Mesothelial cell of epicardium (in vitro differentiated cells): Measurements from ENCODE around the gene PLAAT3. TPM values are rescaled to one million over a fixed set of nuclear protein-coding genes. Genes with fewer than 3 reads are reported as not detected.

Experiments used
- DNase-seq, 2 experiments: peaks; one replicate each; pipeline ENCODE4 v3.0.0; 2021; ENCODE audit warnings: low spot score in 2 of 2; ENCODE audit not compliant: unreplicated experiment in 2 of 2
- H3K27ac Mint-ChIP-seq: 2 replicates; pipeline ENCODE4 v1.8.0; 2021; ENCODE audit warnings: mixed read lengths
- H3K27me3 Mint-ChIP-seq: 2 replicates; pipeline ENCODE4 v1.8.0; 2021; ENCODE audit warnings: low read depth, mixed read lengths
- H3K36me3 Mint-ChIP-seq: 2 replicates; pipeline ENCODE4 v1.8.0; 2021; ENCODE audit warnings: mixed read lengths
- H3K4me1 Mint-ChIP-seq: 2 replicates; pipeline ENCODE4 v1.8.0; 2021; ENCODE audit warnings: mixed read lengths
- H3K4me3 Mint-ChIP-seq: 2 replicates; pipeline ENCODE4 v1.8.0; 2021; ENCODE audit warnings: mild to moderate bottlenecking, moderate library complexity, mixed read lengths
- H3K9me3 Mint-ChIP-seq: 2 replicates; pipeline ENCODE4 v1.8.0; 2021; ENCODE audit warnings: mixed read lengths
- total RNA-seq: library from RNA; stranded (reverse); gene quantifications from 3 replicates; pipeline ENCODE4 v1.2.1, GENCODE V29; 2021
- TF ChIP-seq, protein P1 (sequence below): fragments of 200-600 bp; sonication (generic); IDR thresholded peaks from one replicate; pipeline ENCODE4 v1.5.0; 2021; ENCODE audit warnings: antibody characterized with exemption; ENCODE audit not compliant: unreplicated experiment

The PLAAT3 gene
- total RNA-seq: 0.89 to 1.6 TPM (median 1.5 TPM) in 3 replicates

- DNase-seq: peak in 1 of 2 experiments; percentile 41
- TF ChIP-seq, protein P1, sequence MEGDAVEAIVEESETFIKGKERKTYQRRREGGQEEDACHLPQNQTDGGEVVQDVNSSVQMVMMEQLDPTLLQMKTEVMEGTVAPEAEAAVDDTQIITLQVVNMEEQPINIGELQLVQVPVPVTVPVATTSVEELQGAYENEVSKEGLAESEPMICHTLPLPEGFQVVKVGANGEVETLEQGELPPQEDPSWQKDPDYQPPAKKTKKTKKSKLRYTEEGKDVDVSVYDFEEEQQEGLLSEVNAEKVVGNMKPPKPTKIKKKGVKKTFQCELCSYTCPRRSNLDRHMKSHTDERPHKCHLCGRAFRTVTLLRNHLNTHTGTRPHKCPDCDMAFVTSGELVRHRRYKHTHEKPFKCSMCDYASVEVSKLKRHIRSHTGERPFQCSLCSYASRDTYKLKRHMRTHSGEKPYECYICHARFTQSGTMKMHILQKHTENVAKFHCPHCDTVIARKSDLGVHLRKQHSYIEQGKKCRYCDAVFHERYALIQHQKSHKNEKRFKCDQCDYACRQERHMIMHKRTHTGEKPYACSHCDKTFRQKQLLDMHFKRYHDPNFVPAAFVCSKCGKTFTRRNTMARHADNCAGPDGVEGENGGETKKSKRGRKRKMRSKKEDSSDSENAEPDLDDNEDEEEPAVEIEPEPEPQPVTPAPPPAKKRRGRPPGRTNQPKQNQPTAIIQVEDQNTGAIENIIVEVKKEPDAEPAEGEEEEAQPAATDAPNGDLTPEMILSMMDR: no peak
- Mint-ChIP-seq H3K27ac (no peak within 1 kb of the TSS), H3K27me3 (peaks cover 18% of the 10 kb centered on the region), H3K4me3 (peak within 1 kb of the TSS; percentile 71), H3K36me3 (no peaks in the 10 kb centered on the region), H3K4me1 (peaks cover 24% of the 10 kb centered on the region), H3K9me3 (no peaks in the 10 kb centered on the region)
These were observed at the start of gene PLAAT3 for GRCh38 chr11:63614136-63614671. PLAAT3 (minus strand) TSS chr11:63614433; CDS start chr11:63614014, 419 bp downstream.

DNA sequence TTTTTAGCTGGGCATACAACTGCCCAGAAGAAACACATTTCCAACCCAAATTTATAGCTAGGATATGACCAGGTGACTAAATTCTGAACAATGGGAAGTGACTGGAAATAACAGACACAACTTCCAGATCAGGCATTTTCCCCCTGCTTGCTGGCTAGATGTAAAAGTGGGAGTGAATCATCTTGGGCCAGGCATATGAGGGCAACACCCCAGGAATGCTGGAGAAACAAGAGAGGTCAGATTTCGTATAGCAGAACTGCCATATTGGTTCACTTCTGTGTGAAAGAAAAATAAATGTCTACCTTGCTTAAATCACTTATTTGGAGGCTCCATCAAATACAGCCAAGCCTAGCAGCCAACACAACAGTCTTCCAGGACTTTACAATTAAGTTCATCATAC, 49.6 kb upstream of the PLAAT3 start:
- H3K27ac Mint-ChIP-seq: no peak overlapping the region
- TF ChIP-seq, protein P1: no peak

GRCh38 chr11:63660972-63661371, 46.7 kb upstream of the PLAAT3 start:
- H3K27ac Mint-ChIP-seq: no peak overlapping the region
- H3K9me3 Mint-ChIP-seq: no peaks in the 10 kb centered on the region
- no peaks in the 10 kb centered on the region for H3K27me3 Mint-ChIP-seq
- TF ChIP-seq, protein P1: no peak
- DNase-seq: no peak
- no peak overlapping the region for H3K4me3 Mint-ChIP-seq
- peaks cover 7% of the 10 kb centered on the region for H3K36me3 Mint-ChIP-seq
- peaks cover 7% of the 10 kb centered on the region for H3K4me1 Mint-ChIP-seq

More for the DNA sequence above, 49.6 kb upstream of the PLAAT3 start:
- no peaks in the 10 kb centered on the region for H3K9me3 Mint-ChIP-seq
- peaks cover 13% of the 10 kb centered on the region for H3K4me1 Mint-ChIP-seq
- H3K27me3 Mint-ChIP-seq: no peaks in the 10 kb centered on the region
- no peak overlapping the region for H3K4me3 Mint-ChIP-seq
- no peak for DNase-seq
- H3K36me3 Mint-ChIP-seq: peaks cover 1% of the 10 kb centered on the region

DNA sequence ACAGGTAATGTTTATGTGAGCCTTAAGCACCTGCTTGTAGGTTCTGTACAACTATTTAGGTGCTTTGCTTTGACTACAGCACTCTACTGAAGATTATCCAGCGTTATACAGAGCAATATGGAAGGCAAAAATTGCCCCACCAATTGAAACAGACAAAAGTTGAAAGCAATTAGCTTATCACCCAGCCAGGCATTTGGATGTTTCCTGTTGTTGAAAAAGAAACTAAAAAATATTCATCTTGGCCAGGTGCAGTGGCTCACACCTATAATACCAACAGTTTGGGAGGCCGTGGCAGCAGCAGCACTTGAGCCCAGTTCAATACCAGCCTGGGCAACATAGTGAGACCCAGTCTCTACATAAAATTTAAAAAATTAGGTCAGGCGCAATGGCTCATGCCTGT, 38.4 kb upstream of the PLAAT3 start:
- H3K36me3 Mint-ChIP-seq: peaks cover 25% of the 10 kb centered on the region
- DNase-seq: no peak
- H3K4me3 Mint-ChIP-seq: no peak overlapping the region

GRCh38 chr11:63643205-63643604, 29.0 kb upstream of the PLAAT3 start:
- TF ChIP-seq, protein P1: no peak
- H3K4me1 Mint-ChIP-seq: no peaks in the 10 kb centered on the region
- H3K36me3 Mint-ChIP-seq: peaks cover 36% of the 10 kb centered on the region
- no peaks in the 10 kb centered on the region for H3K27me3 Mint-ChIP-seq
- H3K4me3 Mint-ChIP-seq: no peak overlapping the region
- H3K9me3 Mint-ChIP-seq: no peaks in the 10 kb centered on the region
- H3K27ac Mint-ChIP-seq: no peak overlapping the region
- DNase-seq: no peak

More for the DNA sequence above, 38.4 kb upstream of the PLAAT3 start:
- Mint-ChIP-seq H3K9me3 (no peaks in the 10 kb centered on the region), H3K27ac (no peak overlapping the region), H3K27me3 (no peaks in the 10 kb centered on the region), H3K4me1 (no peaks in the 10 kb centered on the region)
- TF ChIP-seq, protein P1: no peak
